Stimulated activated CD8-positive, alpha-beta memory T cell treated with anti-CD3 and anti-CD28 coated beads, Interleukin-15, amount 100 ng/mL, for 4 hours (primary cell): ENCODE measurements around the gene PDZD2.
"Not testable (repeated sequence)": the region's sequence is repeated elsewhere in the genome, so short reads cannot be mapped to it uniquely, and the experiment has no call there.

Source experiments
- DNase-seq, 2 donors: peaks; one replicate each; pipeline ENCODE4 v3.0.0-alpha.2; 2020; ENCODE audit warnings: low read depth in 2 of 2

The PDZD2 gene

DNA sequence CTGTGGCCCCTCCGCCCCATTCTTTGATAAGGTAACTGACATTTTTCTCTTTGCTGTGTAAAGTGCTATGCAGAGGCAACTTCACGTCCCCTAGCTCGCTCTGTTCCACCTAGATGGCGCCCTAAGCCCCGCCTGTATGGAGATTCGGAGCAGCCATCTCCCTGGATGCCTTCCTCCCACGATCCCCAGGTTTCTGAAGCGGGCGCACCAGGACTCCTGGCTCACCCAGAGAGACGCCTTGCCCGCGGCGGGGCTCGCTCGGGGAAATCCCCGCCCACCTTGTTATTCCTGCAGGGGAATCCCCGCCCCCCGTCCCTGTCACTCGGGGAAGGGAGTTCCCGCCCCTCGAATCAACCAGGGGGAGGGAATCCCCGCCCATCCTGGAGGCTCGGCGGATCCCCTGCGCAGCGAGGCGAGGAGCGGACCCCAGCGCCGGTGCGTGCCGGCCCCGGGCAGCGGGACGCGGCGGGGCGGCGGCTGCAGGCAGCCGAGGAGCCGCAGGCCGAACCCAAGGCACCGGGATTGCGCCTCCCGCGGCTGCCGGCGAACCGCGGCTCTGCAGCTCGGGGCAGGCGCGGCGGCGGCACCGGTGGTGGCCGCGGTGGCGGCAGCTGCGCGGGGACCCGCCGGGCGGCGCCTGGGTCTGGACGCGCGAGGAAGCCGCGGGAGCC, at the start of gene PDZD2:
TSS of gene PDZD2 (plus strand) at position 384 of the 671 bp plus-strand sequence.
- peak; percentile 66 to 68 for DNase-seq

DNA sequence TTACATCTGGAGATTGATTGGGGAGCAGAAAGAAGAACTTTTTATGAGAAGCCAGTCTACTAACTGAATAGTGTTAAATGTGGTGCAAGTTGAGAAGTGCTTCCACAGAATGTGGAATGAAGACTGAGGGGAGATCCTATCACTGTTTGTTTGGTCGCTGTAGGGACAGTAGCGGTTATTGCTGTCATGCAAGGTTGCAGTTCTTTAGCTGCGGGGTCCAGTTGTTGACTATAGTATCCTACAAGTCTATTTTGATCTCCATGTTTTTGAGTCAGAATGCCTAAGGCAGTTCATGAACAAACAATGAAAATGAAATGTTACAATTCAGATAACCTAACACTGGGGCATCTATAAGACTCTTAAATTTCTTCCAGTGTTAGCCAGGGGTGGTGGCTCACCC, 45.3 kb upstream of the PDZD2 start:
- no peak for DNase-seq

- DNase-seq: no peak
Measured at GRCh38 chr5:31596354-31596753, 42.6 kb upstream of the PDZD2 start.

DNA sequence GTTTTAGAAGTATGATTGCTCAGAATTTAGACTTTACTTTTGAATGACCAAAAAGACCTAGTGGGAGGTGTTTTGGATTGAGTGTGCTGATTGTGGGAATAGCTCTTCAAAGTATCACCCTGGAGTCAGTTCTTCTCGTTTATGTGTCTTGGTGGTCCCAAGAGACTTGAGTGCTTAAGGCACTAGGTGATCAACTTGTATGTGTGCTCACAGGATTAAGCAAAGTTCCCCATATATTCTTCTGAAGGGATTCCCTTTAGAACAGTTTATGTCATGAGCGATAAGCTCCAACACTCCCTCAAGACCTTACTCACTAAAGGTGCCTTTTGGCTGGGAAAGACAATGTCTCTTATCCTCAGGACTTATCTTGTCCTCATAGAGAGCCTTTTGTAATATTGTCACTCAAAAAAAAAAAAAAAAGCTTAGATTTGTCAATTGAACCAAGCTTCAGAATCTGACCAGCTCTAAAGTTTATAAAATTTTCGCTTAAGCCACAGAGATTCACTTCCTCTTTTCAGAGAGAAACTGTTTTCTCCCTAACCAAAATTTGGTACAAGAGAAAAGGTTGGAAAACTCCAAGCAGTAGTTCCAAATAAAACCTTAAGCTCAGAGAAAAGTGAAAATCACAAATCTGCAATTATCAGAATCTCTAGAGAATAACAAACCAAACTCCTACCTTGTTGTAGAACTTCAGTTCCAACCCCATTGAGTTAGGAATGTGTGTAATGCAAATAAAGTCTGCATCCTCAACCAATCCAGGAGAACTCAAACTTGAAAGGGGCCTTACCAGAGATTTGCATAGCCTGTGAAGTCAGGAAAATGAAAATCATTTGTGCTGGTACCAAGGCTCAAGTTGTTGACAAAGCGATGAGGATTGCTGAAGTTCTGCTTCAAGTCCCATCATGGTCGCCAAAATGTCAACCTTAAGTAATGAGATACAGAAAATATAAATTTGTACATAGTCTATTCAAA, 40.0 kb upstream of the PDZD2 start:
- DNase-seq: no peak

DNA sequence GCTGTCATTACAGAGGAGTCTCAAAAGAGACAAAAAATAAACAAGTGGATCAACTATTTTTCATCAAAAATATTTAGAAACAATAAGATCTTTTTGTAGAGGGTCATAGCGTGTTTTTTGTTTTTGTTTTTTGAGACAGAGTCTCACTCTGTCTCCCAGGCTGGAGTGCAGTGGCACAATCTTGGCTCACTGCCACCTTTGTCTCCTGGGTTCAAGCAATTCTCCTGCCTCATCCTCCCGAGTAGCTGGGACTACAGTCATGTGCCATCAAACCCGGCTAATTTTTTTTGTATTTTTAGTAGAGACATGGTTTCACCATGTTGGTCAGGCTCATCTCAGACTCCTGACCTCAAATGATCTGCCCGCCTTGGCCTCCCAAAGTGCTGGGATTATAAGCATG, 36.6 kb upstream of the PDZD2 start:
- not testable (repeated sequence) for DNase-seq

- no peak for DNase-seq
Measured at GRCh38 chr5:31604240-31604639, 34.7 kb upstream of the PDZD2 start.

DNA sequence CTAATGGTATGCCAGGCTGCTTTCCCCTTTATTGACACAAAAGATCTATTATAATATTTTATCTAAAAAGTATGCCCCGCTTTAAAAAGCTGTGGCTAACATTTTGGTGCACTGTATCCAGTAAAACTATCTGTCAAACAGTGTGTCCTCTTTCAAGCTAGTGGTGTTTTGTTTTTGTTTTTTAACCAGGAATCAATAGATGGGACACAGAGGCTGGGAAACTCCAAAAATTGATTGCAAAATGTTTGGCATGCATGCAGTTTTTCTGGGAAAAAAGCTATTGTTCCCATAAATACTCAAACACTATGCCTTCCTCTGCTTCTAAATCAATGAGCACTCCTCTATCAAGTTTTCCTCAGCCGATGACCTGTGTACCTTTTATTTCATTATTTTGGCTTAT, 34.3 kb upstream of the PDZD2 start:
- DNase-seq: no peak

- no peak for DNase-seq
Measured at GRCh38 chr5:31605920-31606319, 33.0 kb upstream of the PDZD2 start.

GRCh38 chr5:31607546-31607945, 31.4 kb upstream of the PDZD2 start:
- no peak for DNase-seq

GRCh38 chr5:31611002-31611401, 27.9 kb upstream of the PDZD2 start:
- DNase-seq: no peak

- no peak for DNase-seq
Measured at GRCh38 chr5:31613651-31614050, 25.3 kb upstream of the PDZD2 start.

DNA sequence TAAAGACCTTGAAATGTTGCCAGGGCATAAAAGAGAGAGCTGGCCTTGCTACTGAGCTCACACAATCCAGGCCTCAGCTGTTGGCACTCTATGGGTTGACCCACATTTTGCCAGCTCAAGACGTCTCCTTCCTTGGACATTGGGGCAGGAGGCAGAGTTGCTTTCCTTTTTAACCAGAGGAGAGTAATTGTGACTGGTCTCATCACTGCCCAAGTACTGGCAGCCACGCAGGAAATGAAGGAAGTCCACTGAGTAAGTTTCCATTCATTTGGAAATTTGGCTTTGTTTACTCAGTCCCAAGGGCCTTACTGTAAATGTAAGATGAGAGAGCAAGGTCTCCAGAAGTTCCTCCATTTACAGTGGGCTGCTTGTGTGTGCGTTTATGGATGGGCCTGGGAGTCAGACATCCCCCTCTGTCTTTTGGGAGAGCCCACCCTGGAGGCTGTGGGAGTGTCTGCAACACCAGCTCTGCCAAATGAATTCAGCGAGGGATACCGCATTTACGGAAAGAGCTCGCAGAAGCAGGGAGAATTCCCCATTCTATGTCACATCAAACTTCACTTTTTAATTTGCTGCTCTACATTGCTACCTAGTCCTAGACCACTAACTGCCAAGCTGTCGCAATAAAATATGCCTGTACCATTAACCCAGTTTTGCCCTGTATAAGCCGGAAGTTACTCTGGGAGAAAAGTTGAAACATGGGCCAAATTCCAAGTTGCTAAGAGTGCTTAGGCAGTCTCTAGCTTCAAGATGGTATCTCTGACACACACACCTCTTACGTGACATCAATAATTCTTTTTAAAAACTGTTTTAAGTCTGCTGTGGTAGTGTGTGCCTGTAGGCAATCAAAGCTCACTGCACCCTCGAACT, 24.5 kb upstream of the PDZD2 start:
- no peak for DNase-seq

DNA sequence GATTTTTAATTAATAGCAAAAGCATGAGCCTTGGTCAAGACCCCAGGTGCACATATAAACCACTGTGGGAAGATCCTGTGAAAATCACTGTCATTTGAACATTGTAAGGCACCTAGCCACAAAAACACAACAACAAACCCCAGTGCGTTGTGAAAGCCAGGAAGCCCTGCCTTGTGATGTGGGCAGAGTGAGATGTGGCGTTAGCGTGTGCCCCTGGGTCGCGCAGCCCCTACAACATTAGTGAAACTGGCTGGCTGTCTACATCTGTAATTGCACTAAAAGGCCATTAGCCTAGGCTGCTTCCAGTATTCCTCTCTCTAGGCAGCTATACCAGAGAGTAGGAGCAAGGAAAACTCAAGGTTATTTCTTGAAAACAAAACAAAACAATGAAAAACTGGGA, 21.1 kb upstream of the PDZD2 start:
- DNase-seq: no peak

DNA sequence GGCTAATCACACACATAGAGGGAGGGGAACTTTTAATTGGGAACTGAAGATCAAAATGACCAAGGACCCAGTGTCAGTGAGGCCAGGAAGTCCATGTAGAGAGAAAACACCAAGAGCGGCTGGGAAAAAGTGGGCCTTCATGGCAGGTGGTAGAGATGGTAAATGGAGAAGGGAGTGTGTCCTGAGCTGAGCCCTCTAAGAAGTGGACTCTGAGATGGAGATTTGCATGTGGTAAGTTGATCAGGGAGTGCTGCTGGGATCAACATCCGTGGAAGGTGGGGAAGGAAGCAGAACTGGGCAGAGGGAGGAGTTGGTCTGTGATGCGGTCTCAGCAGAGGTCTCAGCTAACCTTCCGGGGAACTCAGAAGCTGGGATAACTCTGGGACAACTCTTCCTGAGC, 18.9 kb upstream of the PDZD2 start:
- no peak for DNase-seq

- DNase-seq: no peak
Measured at GRCh38 chr5:31623249-31623648, 15.7 kb upstream of the PDZD2 start.

GRCh38 chr5:31625394-31625793, 13.5 kb upstream of the PDZD2 start:
- DNase-seq: no peak

DNA sequence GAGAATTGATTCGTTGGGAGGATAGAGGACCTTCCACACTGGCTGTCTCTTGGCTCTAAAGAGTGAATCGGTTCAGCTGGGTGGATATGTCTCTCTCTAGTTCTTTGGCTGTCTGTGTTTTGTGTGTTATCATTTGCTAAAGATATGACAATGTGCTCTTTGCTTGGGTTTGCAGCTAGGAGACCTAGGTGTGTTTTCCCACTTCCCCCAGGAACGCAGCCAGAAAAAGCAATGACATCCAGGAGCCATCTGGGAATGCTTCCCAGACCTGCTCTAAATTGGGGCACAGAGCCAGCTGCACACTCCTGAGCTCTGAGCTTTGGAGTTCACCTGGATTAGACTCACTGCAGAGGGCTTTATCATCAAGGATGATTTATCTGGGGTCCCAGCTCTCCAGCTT, 12.8 kb upstream of the PDZD2 start:
- no peak for DNase-seq

DNA sequence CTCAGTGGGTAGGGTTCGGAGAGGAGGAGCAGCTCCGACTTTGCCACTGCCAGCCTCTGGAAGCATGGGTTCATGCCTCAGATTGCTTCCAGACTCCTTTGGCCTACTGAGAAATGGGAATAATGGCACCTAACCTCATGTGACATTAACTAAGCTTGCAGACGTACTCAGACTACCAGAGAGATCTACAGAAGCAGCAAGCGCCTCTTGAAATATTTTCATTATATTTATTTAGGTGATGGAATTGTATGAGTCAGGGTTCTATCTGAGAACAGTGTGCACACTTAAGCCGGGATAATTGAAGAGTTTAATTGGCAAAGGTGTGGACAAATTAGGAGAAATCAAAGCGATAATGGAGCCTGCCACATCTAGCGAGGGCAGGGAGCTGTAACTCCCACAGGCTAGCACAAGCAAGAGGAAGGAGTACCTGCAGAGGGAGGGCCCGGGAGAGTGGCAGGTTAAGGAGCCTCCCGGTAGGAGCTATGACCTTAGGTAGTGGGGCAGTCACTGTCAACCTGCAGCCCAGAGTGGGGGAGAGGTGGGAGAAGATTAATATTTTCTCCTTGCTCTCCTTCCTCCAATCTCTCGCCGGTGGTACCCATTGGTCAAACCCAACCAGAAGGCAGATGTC, 12.2 kb upstream of the PDZD2 start:
- DNase-seq: no peak

DNA sequence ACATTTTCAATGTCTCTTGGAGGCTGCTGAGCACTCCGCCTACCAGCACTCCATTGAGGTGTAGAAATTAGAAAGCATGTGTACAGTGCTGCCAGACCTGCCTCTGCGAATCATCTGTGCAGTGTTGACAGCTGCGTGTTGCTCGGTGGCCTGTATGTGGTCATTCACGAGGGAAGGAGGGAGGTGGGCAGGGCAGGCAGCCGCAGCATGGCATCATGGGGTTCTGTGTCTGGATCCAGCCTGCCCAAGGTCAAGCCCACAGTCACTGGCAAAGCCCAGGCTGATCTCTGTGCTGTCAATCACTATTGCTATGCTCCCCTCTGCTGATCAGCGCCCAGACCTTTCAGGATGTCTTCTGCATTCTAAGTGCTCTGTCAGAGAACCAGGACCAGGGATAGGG, 8.0 kb upstream of the PDZD2 start:
- no peak for DNase-seq

DNA sequence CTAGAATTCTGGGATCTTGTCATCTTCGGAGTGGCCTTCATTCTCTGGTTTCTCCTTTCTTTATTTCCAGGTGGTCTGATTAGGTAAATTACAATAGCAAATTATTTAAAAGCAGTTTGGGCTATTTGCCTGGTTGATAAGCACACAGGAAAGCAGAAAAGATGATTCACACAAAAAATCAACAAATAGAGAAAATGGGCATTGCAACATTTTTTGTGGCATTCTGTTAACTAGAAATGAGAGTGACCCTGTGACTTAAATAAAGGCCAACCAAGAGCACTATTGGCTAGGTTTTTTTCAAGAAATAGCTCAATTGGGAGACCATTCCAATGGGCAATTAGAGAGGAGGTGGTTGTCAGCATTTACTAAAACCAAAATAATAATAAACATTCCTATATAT, 6.5 kb upstream of the PDZD2 start:
- no peak for DNase-seq

GRCh38 chr5:31635446-31635845, 3.5 kb upstream of the PDZD2 start:
- no peak for DNase-seq

DNA sequence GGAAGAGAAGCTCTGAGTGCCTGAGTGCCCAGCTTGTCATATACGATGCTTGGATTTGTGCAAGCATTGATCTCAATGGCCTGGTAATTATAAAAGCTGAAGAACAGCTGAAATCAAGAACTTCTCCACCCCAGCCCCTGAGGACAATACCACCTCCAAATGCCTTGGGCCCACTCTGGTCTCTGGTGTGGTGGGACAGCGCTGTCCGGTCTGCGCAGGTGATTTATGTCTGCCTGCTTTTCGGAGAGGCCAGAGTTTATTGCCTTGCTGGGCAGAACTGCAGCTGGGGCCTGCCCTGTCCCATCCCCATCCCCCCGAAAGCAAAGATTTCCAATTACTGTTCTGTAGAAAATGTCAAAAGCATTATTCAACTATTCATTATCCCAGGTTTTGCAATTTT, 1.1 kb upstream of the PDZD2 start:
- DNase-seq: no peak
